ENCODE results near the gene SYNGR2. TPM values are rescaled to one million over a fixed set of nuclear protein-coding genes. Genes with fewer than 3 reads are reported as not detected.
A peak's percentile ranks its signal among the peaks of the same experiment; 100 is the strongest.

Gene SYNGR2
- total and polyA plus RNA-seq, 9 of the 15 experiments (the other 6 are each of a cell fraction or from before 2014, with no cell fraction given) = 1.4 to 173 (median 87.8) TPM

- H3K4me1 ChIP-seq (replicated peaks in 1 of 2; ENCODE audit: control insufficient read depth in 2 of 2, insufficient read depth in 2 of 2, low read length in 2 of 2) = peaks cover 57 to 92% of the 10 kb centered on the region in 2 experiments
- H3K4me3 ChIP-seq = no peak overlapping the region
- no peaks in the 10 kb centered on the region for H3K36me3 ChIP-seq (ENCODE audit: control insufficient read depth, insufficient read depth, low read length)
- ChIA-PET CTCF (ENCODE audit: low intra/inter-chr PET ratio) (no interaction called here), POLR2A (no interaction called here)
- H3K27ac ChIP-seq (ENCODE audit: extremely low read depth, low read depth, low read length) = peak overlapping the region; percentile 26; the same call in 2 of the 3 replicates
- H3K4me2 ChIP-seq (ENCODE audit: insufficient read depth, low read length) = peak overlapping the region; percentile 9; the same call in 1 of the 2 replicates
- peaks cover 29% of the 10 kb centered on the region for H3K79me2 ChIP-seq (ENCODE audit: control insufficient read depth, insufficient read depth, low read length)
- no peak overlapping the region for H2AFZ ChIP-seq (ENCODE audit: low read depth, low read length)
- FAIRE-seq (no peak), DNase-seq (ENCODE audit: extremely low read depth in 1 of 4, low spot score in 3 of 4) (no peak), ATAC-seq (no peak)
- TF ChIP-seq MAX (CRISPR knock-in tag; IDR thresholded peaks at IDR 0.05) (0 out of 2 replicates have a peak, but pooled peaks have one; percentile 28), FOXK1 (CRISPR knock-in tag; IDR thresholded peaks at IDR 0.05; ENCODE audit: borderline replicate concordance) (no peak)
- H3K9me3 ChIP-seq (replicated peaks; ENCODE audit: control insufficient read depth, insufficient read depth, low read depth, low read length) = no peaks in the 10 kb centered on the region
- H3K27me3 ChIP-seq (ENCODE audit: control insufficient read depth in 2 of 2, insufficient read depth in 2 of 2, low read length in 2 of 2) = no peaks in the 10 kb centered on the region
- 90% methylated on average over 9 of the region's 9 CpGs for WGBS (ENCODE audit: insufficient coverage, low coverage, missing lambda C conversion rate)
- H4K20me1 ChIP-seq (replicated peaks; ENCODE audit: control insufficient read depth, insufficient read depth, low read length) = no peaks in the 10 kb centered on the region
- in situ Hi-C loops (cut with MboI) (no loop called here), intact Hi-C loops (cut with micrococcal nuclease) (no loop called here)
- H3K9ac ChIP-seq (ENCODE audit: insufficient read depth in 1 of 2, low read depth in 2 of 2, low read length in 2 of 2) = peak overlapping the region in 1 of 2 experiments; percentile 75; a peak in 2 of 4 replicates
- no TSS peak for BruUV-seq (replicated peaks)
- H3K9me1 ChIP-seq (ENCODE audit: control insufficient read depth, insufficient read depth, low read length) = no peaks in the 10 kb centered on the region
Measured at GRCh38 chr17:78132767-78133178, 35.6 kb upstream of the SYNGR2 start.

- H3K9me1 ChIP-seq (ENCODE audit: control insufficient read depth, insufficient read depth, low read length) = no peaks in the 10 kb centered on the region
- DNase-seq (ENCODE audit: extremely low read depth in 1 of 4, low spot score in 3 of 4) = no peak
- H2AFZ ChIP-seq (ENCODE audit: low read depth, low read length) = no peak overlapping the region
- ATAC-seq = no peak
- 87% methylated on average over 29 of the region's 30 CpGs for WGBS (ENCODE audit: insufficient coverage, low coverage, missing lambda C conversion rate)
- H3K36me3 ChIP-seq (ENCODE audit: control insufficient read depth, insufficient read depth, low read length) = no peaks in the 10 kb centered on the region
- in situ Hi-C loops (cut with MboI) = no loop called here
- no peaks in the 10 kb centered on the region for H3K27me3 ChIP-seq (ENCODE audit: control insufficient read depth in 2 of 2, insufficient read depth in 2 of 2, low read length in 2 of 2)
- CTCF ChIA-PET (ENCODE audit: low intra/inter-chr PET ratio) = no interaction called here
- H3K4me1 ChIP-seq (replicated peaks in 1 of 2; ENCODE audit: control insufficient read depth in 2 of 2, insufficient read depth in 2 of 2, low read length in 2 of 2) = peaks cover 63 to 94% of the 10 kb centered on the region in 2 experiments
- no peak overlapping the region for H3K27ac ChIP-seq (ENCODE audit: extremely low read depth, low read depth, low read length)
- H3K4me3 ChIP-seq = no peak overlapping the region
- H3K9me3 ChIP-seq (replicated peaks; ENCODE audit: control insufficient read depth, insufficient read depth, low read depth, low read length) = no peaks in the 10 kb centered on the region
- peak overlapping the region in 1 of 2 experiments; percentile 84; a peak in 2 of 4 replicates for H3K9ac ChIP-seq (ENCODE audit: insufficient read depth in 1 of 2, low read depth in 2 of 2, low read length in 2 of 2)
- H3K79me2 ChIP-seq (ENCODE audit: control insufficient read depth, insufficient read depth, low read length) = peaks cover 24% of the 10 kb centered on the region
- intact Hi-C loops (cut with micrococcal nuclease) = no loop called here
- H4K20me1 ChIP-seq (replicated peaks; ENCODE audit: control insufficient read depth, insufficient read depth, low read length) = no peaks in the 10 kb centered on the region
- FAIRE-seq = no peak
- no TSS peak for BruUV-seq (replicated peaks)
- POLR2A ChIA-PET = no interaction called here
- H3K4me2 ChIP-seq (ENCODE audit: insufficient read depth, low read length) = no peak overlapping the region
- TF ChIP-seq POLR2G (IDR thresholded peaks at IDR 0.05; ENCODE audit: low read depth, low read length) = 0 out of 2 replicates have a peak, but pooled peaks have one; percentile 2
- TF ChIP-seq SAP30 (IDR thresholded peaks at IDR 0.05; ENCODE audit: borderline replicate concordance, insufficient read depth, low read depth, low read length, poor library complexity, severe bottlenecking) = no peak
- TF ChIP-seq PREB (CRISPR knock-in tag; IDR thresholded peaks at IDR 0.05) = no peak
- peak; percentile 1 for TF ChIP-seq HMGN3 (IDR thresholded peaks at IDR 0.05; ENCODE audit: borderline replicate concordance, extremely low read depth, insufficient read length, low read depth, low read length)
- TF ChIP-seq MBD1 (CRISPR knock-in tag; IDR thresholded peaks at IDR 0.05) = no peak
Measured at GRCh38 chr17:78133179-78133951, 35.0 kb upstream of the SYNGR2 start.

Measured in K562 (cell line).